GM18499 (cell line): Measurements from ENCODE around the gene RALGAPA2.

Experiments used
- ATAC-seq: cut with Tn5 transposase; IDR thresholded peaks from one replicate; pipeline ENCODE4 v1.9.1; 2021; ENCODE audit warnings: moderate number of reproducible peaks; ENCODE audit not compliant: insufficient read depth, unreplicated experiment

Gene RALGAPA2

GRCh38 chr20:20482453-20482852 is 230.0 kb downstream of the RALGAPA2 start:
- no peak for ATAC-seq

DNA sequence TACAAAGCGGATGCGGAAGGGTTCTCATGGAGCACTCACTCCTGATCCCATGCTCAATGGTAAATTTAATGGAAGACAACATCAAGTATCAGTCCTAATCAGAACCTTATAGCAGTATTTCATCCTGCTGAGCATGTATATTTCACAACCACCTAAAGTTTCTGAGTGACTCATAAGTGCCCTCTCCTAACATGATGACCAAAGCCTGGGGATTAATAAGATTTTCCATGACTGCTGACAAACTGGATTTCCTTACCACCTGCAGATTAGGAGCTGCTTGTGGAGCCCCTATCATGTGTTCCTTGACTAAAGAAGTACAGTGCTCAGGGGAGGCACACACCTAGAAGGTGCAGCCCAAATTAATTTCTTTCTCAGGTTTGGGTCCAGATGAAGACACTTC is 231.8 kb downstream of the RALGAPA2 start:
- ATAC-seq: no peak

DNA sequence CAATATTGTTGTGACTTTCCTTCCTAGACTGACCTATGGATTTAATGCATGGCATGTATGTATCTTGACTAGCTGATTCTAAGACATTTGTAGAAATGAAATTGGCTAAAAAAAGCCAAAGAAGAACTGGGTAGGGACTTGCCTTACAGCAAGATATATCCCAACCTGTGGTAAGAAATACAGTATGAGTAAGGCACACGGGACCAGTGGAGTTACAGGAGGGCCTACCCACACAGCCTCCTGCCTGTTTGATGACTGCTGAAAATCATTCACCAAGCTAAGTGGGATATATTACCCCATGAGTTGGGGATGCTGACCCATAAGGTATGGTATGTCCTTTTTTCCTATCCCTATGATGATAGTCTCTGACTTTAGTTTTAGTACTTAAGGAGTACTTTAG is 232.3 kb downstream of the RALGAPA2 start:
- ATAC-seq: no peak

DNA sequence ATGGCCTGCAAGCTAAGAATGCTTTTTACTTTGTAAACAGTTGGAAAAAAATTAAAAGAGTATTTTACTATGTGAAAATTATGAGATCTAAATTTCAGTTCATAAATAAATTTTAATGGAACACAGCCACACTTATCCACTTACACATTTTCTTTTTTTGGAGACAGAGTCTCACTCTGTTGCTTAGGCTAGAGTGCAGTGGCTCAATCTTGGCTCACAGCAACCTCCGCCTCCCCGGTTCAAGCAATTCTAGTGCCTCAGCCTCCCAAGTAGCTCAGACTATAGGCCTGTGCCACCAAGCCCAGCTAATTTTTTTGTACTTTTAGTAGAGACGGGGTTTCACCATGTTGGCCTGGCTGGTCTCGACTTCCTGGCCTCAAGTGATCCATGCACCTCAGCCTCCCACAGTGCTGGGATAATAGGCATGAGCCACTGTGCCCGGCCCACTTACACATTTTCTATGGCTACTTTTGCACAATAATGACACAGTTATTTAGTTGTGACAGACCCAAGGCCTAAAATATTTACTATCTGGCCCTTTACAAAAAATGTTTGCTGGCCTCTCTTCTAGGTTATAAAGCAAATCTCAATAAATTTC is 234.9 kb downstream of the RALGAPA2 start:
- no peak for ATAC-seq

GRCh38 chr20:20476504-20476903 is 235.9 kb downstream of the RALGAPA2 start:
- ATAC-seq: no peak

DNA sequence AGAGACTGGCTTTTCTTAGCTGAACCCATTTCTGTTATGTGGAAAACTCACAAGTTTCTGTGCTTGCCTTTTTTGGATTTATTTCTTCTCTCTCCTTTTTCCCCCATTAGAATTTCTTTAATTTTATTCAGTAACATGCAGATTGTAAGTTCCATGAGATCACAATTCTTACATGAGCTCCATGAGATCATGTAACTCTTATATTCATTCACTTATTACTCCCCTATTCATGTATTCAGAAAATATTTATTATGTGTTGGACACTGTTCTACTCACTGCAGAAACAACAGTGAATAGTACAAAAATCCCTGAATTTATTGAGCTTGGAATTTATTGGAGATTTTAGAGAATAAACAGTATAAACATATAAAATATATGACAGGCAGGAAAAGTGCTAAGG is 238.8 kb downstream of the RALGAPA2 start:
- no peak for ATAC-seq

- ATAC-seq: no peak
Measured at GRCh38 chr20:20472684-20473274, 239.7 kb downstream of the RALGAPA2 start.

DNA sequence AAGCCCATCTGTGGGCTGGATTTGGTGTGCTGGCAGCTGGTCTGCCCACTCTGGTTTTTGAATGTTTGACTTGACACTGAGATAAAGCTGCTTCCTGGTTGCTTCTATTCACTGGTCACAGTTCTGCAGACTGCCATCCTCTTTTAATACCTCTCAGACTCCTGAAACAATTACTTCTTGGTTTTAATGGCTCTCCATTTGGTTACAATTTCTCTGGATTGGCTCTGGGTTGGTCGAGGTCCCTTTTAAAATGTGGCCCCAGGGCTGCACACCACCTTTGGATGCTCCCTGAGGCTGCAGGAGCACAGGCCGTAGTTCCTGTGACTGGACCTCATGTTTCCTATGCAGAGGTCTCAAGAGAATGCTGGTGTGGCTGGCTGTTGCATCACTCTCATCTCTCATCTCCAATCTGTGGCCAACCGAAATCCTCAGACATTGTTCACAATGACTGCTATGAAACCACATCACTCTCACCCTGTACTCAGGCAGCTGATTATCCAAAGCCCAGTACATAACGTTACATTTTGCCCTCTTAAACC is 246.0 kb downstream of the RALGAPA2 start:
- peak; percentile 82 for ATAC-seq

- ATAC-seq: no peak
Measured at GRCh38 chr20:20465252-20465651, 247.2 kb downstream of the RALGAPA2 start.

- ATAC-seq: no peak
Measured at GRCh38 chr20:20463933-20464374, 248.5 kb downstream of the RALGAPA2 start.

DNA sequence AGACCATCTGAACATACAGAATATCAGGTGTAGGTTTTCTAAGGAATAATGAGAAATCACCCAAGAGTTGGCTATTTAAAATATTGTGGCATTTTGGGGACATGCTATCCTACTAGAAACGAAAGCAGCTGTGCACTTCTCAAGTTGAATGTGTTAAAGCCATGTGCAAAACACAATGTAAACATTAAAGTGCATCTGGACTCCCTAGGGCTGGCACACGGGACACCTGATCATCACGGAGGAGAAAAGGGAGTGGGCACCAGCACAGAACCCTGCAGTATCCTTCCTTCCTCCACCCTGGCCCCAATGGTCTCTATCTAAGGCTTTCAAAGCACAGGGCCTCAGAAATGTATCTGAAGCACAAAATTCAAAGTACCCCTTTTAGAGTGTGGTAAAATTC is 250.3 kb downstream of the RALGAPA2 start:
- ATAC-seq: no peak

DNA sequence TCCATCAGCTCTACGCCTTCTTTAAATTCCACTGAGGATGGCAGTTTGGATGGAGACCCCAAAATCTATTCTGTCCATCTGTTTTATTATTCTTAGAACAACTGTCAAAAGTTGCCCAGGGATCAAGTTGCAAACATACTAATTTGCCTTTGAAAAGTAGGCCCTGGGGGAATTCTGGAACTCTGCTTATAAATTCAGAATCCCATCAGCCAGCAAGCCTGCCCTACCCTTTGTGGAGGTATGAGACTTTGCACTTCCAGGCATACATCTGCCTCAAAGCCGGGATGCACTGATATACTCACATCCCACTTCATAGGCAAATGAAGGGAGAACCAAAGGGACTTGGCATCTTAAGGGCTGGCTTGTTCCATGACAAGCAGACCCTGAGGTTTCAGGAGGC is 250.9 kb downstream of the RALGAPA2 start:
- ATAC-seq: no peak

- ATAC-seq: no peak
Measured at GRCh38 chr20:20459726-20460125, 252.7 kb downstream of the RALGAPA2 start.

DNA sequence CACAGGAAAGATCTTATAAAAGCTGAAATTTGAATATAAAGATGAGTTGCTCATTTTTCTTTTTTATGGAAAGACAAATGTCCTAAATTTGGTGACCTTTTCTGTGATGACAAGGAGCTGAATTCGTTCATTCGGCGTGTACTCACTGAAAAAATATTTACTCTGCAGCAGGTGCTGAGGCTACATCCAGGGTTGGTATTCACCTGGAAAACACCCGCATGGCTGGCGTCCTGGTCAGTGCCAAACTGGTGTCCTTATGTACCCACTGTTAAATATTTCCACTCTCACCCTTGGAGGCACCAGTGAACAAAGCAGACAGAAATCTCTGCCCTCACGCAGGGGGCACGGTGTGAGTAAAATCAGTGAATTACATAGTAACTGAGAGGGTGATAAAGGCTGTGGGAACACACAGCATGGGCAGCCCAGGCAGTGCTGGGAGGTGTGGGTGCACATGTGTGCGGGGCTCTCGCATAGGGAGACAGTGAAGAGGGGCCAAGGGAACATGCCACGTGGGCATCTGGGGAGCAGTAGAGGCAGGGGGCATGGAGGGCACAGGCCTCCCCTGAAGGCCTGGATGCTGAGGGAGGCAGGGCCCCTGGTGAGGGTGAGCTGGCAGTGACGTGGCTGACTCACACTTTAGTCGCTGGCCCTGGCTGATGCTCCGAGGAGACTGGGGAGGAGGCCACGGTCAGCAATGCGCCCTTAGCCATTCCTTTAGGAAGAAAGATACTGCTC is 254.9 kb downstream of the RALGAPA2 start:
- no peak for ATAC-seq

DNA sequence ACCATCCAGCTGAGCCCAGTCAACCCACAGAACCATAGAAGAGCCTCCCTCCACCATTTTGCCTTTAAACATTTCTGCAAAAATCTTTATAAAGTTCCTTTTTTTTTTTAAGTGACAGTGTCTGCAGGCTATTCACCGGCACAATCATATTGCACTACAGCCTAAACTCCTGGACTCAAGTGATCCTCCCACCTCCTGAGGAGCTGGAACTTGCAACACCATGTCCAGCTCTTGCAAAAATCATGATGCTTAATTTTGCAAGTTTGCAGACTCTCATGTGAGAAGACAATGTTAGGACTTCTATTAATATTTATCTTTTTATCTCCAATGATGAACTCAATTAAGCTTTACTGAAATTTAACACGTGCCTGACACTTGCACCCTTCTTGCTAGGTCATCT is 255.7 kb downstream of the RALGAPA2 start:
- ATAC-seq: no peak

GRCh38 chr20:20455926-20456325 is 256.5 kb downstream of the RALGAPA2 start:
- ATAC-seq: no peak

DNA sequence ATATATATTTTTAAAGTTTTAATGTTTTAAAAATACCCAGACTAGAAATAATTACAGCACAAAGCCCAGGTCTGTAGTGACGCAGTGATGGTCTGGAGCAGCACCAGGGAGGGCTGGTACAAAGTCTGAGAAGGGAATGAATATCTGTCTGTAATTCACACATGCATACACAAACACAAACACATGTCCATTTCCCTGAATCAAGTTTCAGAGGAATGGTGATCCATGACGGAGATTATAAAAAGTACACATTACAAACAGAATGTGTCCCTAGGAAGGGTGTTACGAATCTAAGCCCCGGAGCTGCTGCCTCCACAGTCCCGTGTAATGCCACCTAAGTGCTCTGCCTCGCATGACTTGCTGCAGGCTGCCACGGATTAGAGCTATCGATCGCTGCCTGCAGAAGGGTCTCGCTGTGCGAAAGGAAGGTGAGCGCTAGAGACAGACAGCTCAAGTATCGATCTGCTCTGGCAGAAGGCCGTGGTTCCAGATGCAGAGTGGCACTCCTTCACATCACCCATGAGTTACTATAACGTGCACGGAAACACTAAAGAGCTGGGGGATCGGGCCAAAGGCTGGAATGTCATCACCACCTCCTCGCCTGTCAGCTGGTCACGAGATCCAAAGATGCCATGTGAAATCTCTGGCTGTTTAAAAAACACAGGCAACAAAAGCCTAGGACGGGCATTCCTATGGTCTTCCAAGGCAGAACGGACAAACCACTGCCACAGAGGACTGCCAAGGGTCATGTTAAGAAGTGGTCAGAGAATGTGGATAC is 257.4 kb downstream of the RALGAPA2 start:
- ATAC-seq: no peak

GRCh38 chr20:20454367-20454766 is 258.1 kb downstream of the RALGAPA2 start:
- ATAC-seq: no peak

DNA sequence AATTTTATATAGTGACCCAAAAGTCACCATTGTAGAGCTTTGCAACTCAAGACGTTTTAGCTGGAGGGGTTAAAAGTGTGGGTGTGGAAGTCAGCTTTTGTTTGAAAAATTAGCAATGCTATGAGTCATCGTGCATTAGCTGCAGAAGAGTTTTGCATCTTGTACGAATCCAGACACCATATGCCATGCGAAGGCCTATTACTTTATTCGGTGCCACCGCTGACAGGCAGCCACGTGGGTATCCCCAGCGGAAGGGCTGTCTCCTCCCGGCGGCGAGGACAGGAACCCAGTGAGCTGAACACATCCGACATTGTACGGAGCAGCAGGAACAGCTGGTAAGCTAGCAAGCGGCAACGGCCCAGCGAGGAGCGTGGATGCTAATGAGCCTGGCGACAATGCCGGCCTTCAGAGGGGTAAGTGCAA is 260.2 kb downstream of the RALGAPA2 start:
- ATAC-seq: peak; percentile 80

DNA sequence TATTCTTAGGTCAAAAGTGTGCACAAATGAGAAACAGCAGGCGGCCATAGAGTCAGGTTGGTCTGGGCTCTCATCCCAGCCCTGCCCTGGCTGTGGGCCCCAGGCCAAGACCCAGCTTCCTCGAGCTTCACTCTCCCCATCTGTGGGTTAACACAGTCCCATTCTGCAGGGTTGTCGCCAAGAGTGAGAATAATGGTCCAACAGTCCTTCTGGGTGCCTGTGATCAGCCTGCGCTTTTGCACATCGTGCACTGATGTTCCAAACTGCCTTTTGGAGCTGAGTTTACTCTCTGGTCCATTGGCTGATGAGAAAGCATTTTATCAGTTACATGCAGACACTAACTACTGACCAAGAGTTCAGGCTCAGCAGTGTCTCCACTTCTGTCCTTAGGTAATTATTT is 261.9 kb downstream of the RALGAPA2 start:
- no peak for ATAC-seq

DNA sequence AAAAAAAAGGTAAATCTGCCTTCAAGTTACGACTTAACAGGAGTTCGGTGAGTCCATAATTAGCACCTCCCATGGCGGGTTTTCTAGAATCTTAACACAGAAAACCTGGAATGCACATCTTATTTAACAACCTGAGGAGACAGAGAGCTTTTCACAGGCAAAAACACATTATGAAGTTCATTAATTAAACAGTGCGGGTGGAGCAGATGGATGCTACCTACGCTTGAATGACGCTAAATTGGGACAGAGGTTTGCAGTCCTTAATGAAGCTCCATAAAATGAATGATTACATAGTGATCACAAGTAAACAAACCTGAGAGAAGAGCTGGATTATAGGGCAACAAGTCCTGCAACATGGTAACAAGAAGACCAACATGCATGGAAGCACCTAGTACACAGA is 263.6 kb downstream of the RALGAPA2 start:
- ATAC-seq: no peak
